OCI-LY3 (cell line): ENCODE results near the gene TBC1D16.

Experiments
- H2AFZ ChIP-seq: fragments of 200-600, 300-600 bp; shearing (Covaris generic); 2 replicates; pipeline ENCODE4 v1.6.0; 2014; ENCODE audit warnings: antibody characterized with exemption, low read depth, low read length
- H3K27ac ChIP-seq: fragments of 200-600, 300-600 bp; sonication (generic); 2 replicates; pipeline ENCODE4 v1.5.1; 2014; ENCODE audit warnings: mild to moderate bottlenecking, low read length, moderate library complexity, mixed read lengths
- H3K27me3 ChIP-seq: fragments of 200-600, 300-600 bp; sonication (generic); 2 replicates; pipeline ENCODE4 v1.6.1; 2014; ENCODE audit warnings: low read depth, low read length, mixed read lengths
- H3K36me3 ChIP-seq: fragments of 200-600, 300-600 bp; sonication (generic); replicated peaks from 2 replicates; pipeline ENCODE3; 2014; ENCODE audit warnings: low read depth, low read length, mixed read lengths
- H3K4me1 ChIP-seq: fragments of 300-600, 200-600 bp; sonication (generic); 2 replicates; pipeline ENCODE4 v1.6.1; 2014; ENCODE audit warnings: low read length, mixed read lengths
- H3K4me2 ChIP-seq: fragments of 200-600, 300-600 bp; sonication (generic); 2 replicates; pipeline ENCODE4 v1.6.1; 2014; ENCODE audit warnings: low read length, mixed read lengths
- H3K4me3 ChIP-seq: fragments of 300-600, 200-600 bp; sonication (generic); 2 replicates; pipeline ENCODE4 v1.5.1; 2014; ENCODE audit warnings: antibody characterized with exemption, mild to moderate bottlenecking, low read length, moderate library complexity
- H3K79me2 ChIP-seq: fragments of 300-600, 200-600 bp; shearing (Covaris generic); 2 replicates; pipeline ENCODE4 v1.6.1; 2014; ENCODE audit warnings: mild to moderate bottlenecking, low read length, mixed read lengths
- H3K9ac ChIP-seq: fragments of 300-600, 200-600 bp; shearing (Covaris generic); 2 replicates; pipeline ENCODE4 v1.6.0; 2014; ENCODE audit warnings: mild to moderate bottlenecking, low read length, moderate library complexity
- H3K9me3 ChIP-seq: fragments of 200-600, 300-600 bp; shearing (Covaris generic); 2 replicates; pipeline ENCODE4 v1.6.1; 2014; ENCODE audit warnings: low read length, mixed read lengths; ENCODE audit not compliant: insufficient read depth
- H4K20me1 ChIP-seq: fragments of 200-600, 300-600 bp; sonication (generic); 2 replicates; pipeline ENCODE4 v1.6.1; 2016; ENCODE audit warnings: low read length, mixed read lengths; ENCODE audit not compliant: insufficient read depth
- CTCF ChIP-seq: fragments of 200-600, 300-600 bp; sonication (generic); IDR thresholded peaks from 2 replicates; pipeline ENCODE4 v1.5.1; 2014; ENCODE audit warnings: antibody characterized with exemption, low read length, low read depth
- EZH2phosphoT487 ChIP-seq: fragments of 200-600 bp; shearing (Covaris generic); IDR thresholded peaks from 2 replicates; pipeline ENCODE4 v1.6.1; 2018; ENCODE audit warnings: antibody characterized with exemption, mixed run types, low read depth

Gene TBC1D16

GRCh38 chr17:80043963-80044362 lies 8.3 kb upstream of the TBC1D16 start:
- H4K20me1 ChIP-seq, result no peaks in the 10 kb centered on the region
- TF ChIP-seq EZH2phosphoT487 (no peak), CTCF (no peak)

GRCh38 chr17:80036715-80037477 lies 1.2 kb upstream of the TBC1D16 start:
- Histone ChIP-seq H3K27ac (no peak overlapping the region), H3K36me3 (no peaks in the 10 kb centered on the region), H3K9me3 (no peaks in the 10 kb centered on the region), H2AFZ (peak overlapping the region; percentile 41; the same call in 1 of the 2 replicates), H3K4me1 (peaks cover 8% of the 10 kb centered on the region; the same call in 1 of the 2 replicates), H3K4me3 (peak overlapping the region; percentile 99), H4K20me1 (peaks cover 11% of the 10 kb centered on the region), H3K27me3 (no peaks in the 10 kb centered on the region), H3K79me2 (0 out of 2 replicates have a peak, but pooled peaks cover 3% of the 10 kb centered on the region), H3K4me2 (peak overlapping the region; percentile 98), H3K9ac (peak overlapping the region; percentile 34; the same call in 1 of the 2 replicates)
- TF ChIP-seq EZH2phosphoT487 (no peak), CTCF (no peak)

More at GRCh38 chr17:80043963-80044362, 8.3 kb upstream of the TBC1D16 start:
- Histone ChIP-seq H3K79me2 (no peaks in the 10 kb centered on the region), H3K9me3 (no peaks in the 10 kb centered on the region), H3K4me1 (no peaks in the 10 kb centered on the region), H3K36me3 (no peaks in the 10 kb centered on the region), H3K27me3 (no peaks in the 10 kb centered on the region), H2AFZ (no peak overlapping the region), H3K9ac (no peak overlapping the region), H3K4me3 (no peak overlapping the region), H3K4me2 (no peak overlapping the region), H3K27ac (no peak overlapping the region)

GRCh38 chr17:80035937-80036714 lies 454 bp upstream of the TBC1D16 start, which contains the start of gene CCDC40:
CCDC40 (plus strand) TSS chr17:80036642; CDS start chr17:80036663, 21 bp downstream.
- peak within 1 kb of the TSS; percentile 47; the same call in 1 of the 2 replicates for H2AFZ ChIP-seq
- peak within 1 kb of the TSS; percentile 98 for H3K4me2 ChIP-seq
- no peak within 1 kb of the TSS for H3K27ac ChIP-seq

More at GRCh38 chr17:80035937-80036714, 454 bp upstream of the TBC1D16 start, which contains the start of gene CCDC40:
- no peak for TF ChIP-seq EZH2phosphoT487
- TF ChIP-seq CTCF, result 0 out of 2 replicates have a peak, but pooled peaks have one; percentile 11
- Histone ChIP-seq H3K9ac (peak within 1 kb of the TSS; percentile 81), H4K20me1 (peaks cover 16% of the 10 kb centered on the region), H3K36me3 (no peaks in the 10 kb centered on the region), H3K4me1 (peaks cover 8% of the 10 kb centered on the region; the same call in 1 of the 2 replicates), H3K27me3 (no peaks in the 10 kb centered on the region), H3K9me3 (no peaks in the 10 kb centered on the region), H3K4me3 (peak within 1 kb of the TSS; percentile 99), H3K79me2 (0 out of 2 replicates have a peak, but pooled peaks cover 3% of the 10 kb centered on the region)
